ENCODE measurements around the gene AP5Z1. TPM values are rescaled to one million over a fixed set of nuclear protein-coding genes. Genes with fewer than 3 reads are reported as not detected.
A peak's percentile ranks its signal among the peaks of the same experiment; 100 is the strongest.
"Not testable (repeated sequence)": the region's sequence is repeated elsewhere in the genome, so short reads cannot be mapped to it uniquely, and the experiment has no call there.

Gene AP5Z1
- total RNA-seq, 2 experiments from 2014 or later: 15.3 to 18.1 TPM

GRCh38 chr7:4794171-4794570 is 18.7 kb downstream of the AP5Z1 start:
- H3K27me3 Mint-ChIP-seq (ENCODE audit: low read depth); H3K4me3 Mint-ChIP-seq; DNase-seq; H3K9me3 Mint-ChIP-seq; H3K4me1 Mint-ChIP-seq (ENCODE audit: low read depth); H3K36me3 Mint-ChIP-seq (ENCODE audit: low read depth); H3K27ac Mint-ChIP-seq: not testable (repeated sequence)
- CTCF ChIA-PET: interaction anchor here (1.0 to 1.2 kb wide), 3 partner anchors 22 to 291 kb away, joined by 3 to 4 read pairs (median 3); partner anchors contain the start of gene RADIL
- intact Hi-C loops (cut with micrococcal nuclease): loop anchor here (1.0 to 10.0 kb wide), 2 partner anchors 181 to 294 kb away; no protein-coding TSS in a partner anchor

DNA sequence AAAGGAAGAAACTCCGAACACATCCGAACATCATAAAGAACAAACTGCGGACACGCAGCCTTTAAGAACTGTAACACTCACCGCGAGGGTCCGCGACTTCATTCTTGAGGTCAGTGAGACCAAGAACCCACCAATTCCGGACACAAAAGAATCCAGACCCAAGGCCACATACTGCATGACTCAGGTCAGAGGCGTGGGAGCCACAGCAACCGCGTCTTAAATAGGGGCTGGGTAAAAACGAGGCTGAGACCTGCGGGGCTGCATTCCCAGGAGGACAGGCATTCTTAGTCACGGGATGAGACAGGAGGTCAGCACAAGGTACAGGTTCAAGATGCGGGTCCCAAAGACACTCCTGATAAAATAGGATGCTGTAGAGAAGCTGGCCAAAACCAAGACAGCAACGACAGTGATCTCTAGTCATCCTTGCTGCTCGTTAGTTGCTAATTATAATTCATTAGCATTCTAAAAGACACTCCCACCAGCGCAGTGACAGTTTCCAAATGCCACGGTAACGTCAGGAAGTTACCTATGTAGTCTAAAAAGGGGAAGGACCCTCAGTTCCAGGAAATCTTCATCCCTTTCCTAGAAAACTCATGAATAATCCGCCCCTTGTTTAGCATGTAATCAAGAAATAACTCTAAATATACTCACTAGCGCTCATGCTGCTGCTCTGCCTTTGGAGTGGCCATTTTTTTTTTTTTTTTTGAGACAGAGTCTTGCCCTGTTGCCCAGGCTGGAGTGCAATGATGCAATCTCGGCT is 19.3 kb downstream of the AP5Z1 start:
- CTCF ChIA-PET: interaction anchor here (0.6 to 1.2 kb wide), 5 partner anchors 22 to 474 kb away, joined by 3 to 6 read pairs (median 3); partner anchors contain the start of gene RADIL
- intact Hi-C loops (cut with micrococcal nuclease): loop anchor here (1.0 to 10.0 kb wide), 2 partner anchors 180 to 294 kb away; no protein-coding TSS in a partner anchor
- Mint-ChIP-seq H3K27ac (no peak overlapping the region), H3K36me3 (ENCODE audit: low read depth) (peaks cover 9% of the 10 kb centered on the region), H3K9me3 (no peaks in the 10 kb centered on the region), H3K27me3 (ENCODE audit: low read depth) (no peaks in the 10 kb centered on the region), H3K4me1 (ENCODE audit: low read depth) (peaks cover 3% of the 10 kb centered on the region), H3K4me3 (no peak overlapping the region)
- no peak for DNase-seq

DNA sequence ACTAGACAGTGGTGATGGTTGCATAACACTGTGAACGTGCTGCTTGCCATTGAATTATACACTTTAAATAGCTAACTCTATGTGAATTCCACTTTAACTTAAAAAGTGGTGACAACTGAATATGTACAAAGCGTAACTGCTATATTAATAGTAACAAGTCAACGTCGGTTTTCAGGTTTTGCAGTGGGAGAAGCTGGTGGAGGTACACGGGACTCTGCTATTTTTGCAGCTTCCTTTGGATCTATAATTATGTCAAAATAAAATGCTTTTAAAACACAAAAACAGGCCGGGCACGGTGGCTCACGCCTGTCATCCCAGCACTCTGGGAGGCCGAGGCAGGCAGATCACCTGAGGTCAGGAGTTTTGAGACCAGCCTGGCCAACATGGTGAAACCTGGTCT is 21.0 kb downstream of the AP5Z1 start:
- CTCF ChIA-PET: interaction anchor here (1.3 to 3.8 kb wide), 3 partner anchors 87 to 390 kb away, joined by 3 to 23 read pairs (median 4); partner anchors contain the start of gene RADIL
- no peak overlapping the region for H3K4me3 Mint-ChIP-seq
- intact Hi-C loops (cut with micrococcal nuclease): loop anchor here (10.0 kb wide), 1 partner anchor 178 kb away; no protein-coding TSS in a partner anchor
- no peaks in the 10 kb centered on the region for H3K27me3 Mint-ChIP-seq (ENCODE audit: low read depth)
- H3K36me3 Mint-ChIP-seq (ENCODE audit: low read depth): peaks cover 2% of the 10 kb centered on the region
- H3K27ac Mint-ChIP-seq: no peak overlapping the region
- peaks cover 2% of the 10 kb centered on the region for H3K4me1 Mint-ChIP-seq (ENCODE audit: low read depth)
- DNase-seq: no peak
- H3K9me3 Mint-ChIP-seq: no peaks in the 10 kb centered on the region

GRCh38 chr7:4797858-4798705 is 22.7 kb downstream of the AP5Z1 start:
- peak; percentile 60 for DNase-seq
- no peak overlapping the region for H3K4me3 Mint-ChIP-seq
- no peaks in the 10 kb centered on the region for H3K4me1 Mint-ChIP-seq (ENCODE audit: low read depth)
- intact Hi-C loops (cut with micrococcal nuclease): loop anchor here (1.0 to 10.0 kb wide), 3 partner anchors 85 to 287 kb away; partner anchors contain the start of gene RADIL
- H3K27ac Mint-ChIP-seq: no peak overlapping the region
- no peaks in the 10 kb centered on the region for H3K36me3 Mint-ChIP-seq (ENCODE audit: low read depth)
- no peaks in the 10 kb centered on the region for H3K27me3 Mint-ChIP-seq (ENCODE audit: low read depth)
- H3K9me3 Mint-ChIP-seq: no peaks in the 10 kb centered on the region
- CTCF ChIA-PET: interaction anchor here (0.6 to 3.8 kb wide), 15 partner anchors 9 to 298 kb away, joined by 3 to 24 read pairs (median 3); partner anchors contain the start of genes RADIL and RBAK

DNA sequence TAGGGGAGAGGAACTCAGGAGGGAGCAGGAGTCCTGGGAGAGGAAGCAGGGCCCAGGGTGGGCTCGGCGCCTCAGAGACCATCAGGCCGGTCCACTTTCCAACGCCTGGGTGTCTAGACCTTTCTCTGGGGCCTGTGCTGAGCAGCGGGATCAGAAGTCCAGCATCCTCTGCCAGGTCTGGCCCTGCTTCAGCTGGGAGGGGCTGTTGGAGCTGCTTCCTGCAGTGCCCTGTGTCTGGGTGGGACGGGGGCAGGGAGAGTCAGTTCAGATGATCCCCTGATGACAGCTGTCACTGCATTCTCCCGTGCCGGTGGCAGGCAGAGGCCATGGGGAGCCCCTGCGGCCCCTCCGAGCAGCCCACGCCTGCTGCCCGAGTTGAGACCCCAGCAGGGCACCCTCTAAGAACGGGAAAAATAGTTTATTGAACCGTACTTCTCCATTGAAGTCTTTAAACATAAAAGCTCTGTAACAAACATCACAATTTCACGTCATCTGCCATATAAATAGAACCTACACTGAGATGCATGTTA is 23.3 kb downstream of the AP5Z1 start:
- Mint-ChIP-seq H3K4me1 (ENCODE audit: low read depth) (no peaks in the 10 kb centered on the region), H3K27me3 (ENCODE audit: low read depth) (no peaks in the 10 kb centered on the region), H3K4me3 (no peak overlapping the region), H3K36me3 (ENCODE audit: low read depth) (no peaks in the 10 kb centered on the region), H3K27ac (no peak overlapping the region), H3K9me3 (no peaks in the 10 kb centered on the region)
- intact Hi-C loops (cut with micrococcal nuclease): loop anchor here (1.0 to 10.0 kb wide), 3 partner anchors 85 to 287 kb away; partner anchors contain the start of gene RADIL
- CTCF ChIA-PET: interaction anchor here (0.6 to 3.8 kb wide), 12 partner anchors 9 to 290 kb away, joined by 3 to 24 read pairs (median 3); partner anchors contain the start of gene RADIL
- no peak for DNase-seq

DNA sequence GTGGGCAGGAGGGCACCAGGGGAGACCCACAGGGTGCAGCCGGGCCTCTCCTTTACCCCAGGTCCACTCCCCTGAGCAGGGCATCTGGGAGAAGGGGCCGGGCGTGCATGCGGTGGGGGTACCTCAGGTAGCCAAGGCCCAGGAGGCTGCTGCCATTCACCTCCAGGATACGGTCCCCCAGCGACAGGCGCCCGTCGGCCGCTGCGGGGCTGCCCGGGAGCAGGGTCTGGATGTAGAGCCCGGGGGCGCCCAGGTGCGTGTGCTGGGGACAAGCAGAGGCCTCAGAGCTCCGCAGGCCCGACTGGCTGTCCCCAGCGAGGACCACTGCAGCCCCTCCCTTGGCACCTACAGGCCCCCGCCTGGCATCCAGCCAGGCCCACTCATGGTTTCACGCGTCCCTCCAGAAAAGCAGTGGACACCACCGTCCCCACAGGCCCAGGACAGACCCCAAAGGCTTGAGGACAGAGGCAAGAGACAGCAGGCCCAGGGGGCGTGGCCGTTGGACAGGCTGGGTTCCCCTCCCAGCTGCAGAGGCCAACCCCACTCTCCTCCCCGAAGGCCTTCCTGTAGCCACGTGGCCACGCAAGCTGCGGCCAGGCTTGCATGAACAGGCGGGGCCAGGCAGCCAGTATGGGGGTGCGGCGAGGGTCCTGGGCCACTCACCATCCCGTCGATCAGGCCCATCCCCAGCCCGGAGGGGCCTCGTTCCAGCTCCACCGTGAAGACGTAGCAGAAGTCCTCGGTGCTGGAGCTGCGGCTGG is 24.3 kb downstream of the AP5Z1 start:
- intact Hi-C loops (cut with micrococcal nuclease): loop anchor here (10.0 kb wide), 1 partner anchor 175 kb away; no protein-coding TSS in a partner anchor

DNA sequence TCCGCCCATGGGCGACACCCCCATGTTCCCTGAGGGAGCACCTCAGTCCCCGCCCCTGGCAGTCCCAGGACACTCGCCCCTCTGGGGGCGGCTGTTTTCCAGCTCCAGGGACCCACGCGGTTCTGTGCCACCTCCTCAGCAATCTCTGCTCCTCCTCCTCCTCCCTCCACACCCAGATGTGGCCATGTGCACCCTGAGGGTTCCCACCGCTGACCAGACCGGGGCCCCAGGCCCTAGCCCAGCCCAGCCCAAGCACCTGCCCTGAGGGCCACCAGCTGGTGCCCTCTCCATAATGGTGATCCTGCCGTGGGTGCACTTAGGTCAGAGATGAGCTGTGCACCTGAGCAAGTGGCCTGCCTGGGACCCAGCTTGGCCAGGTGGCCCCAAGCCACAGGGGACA is 25.1 kb downstream of the AP5Z1 start:
- H3K36me3 Mint-ChIP-seq (ENCODE audit: low read depth): no peaks in the 10 kb centered on the region
- CTCF ChIA-PET: interaction anchor here (1.1 to 3.1 kb wide), 2 partner anchors 9 to 284 kb away, joined by 3 to 24 read pairs; no protein-coding TSS in a partner anchor

More for the DNA sequence above, 24.3 kb downstream of the AP5Z1 start:
- CTCF ChIA-PET: interaction anchor here (1.3 to 3.1 kb wide), 3 partner anchors 10 to 287 kb away, joined by 3 to 24 read pairs (median 5); no protein-coding TSS in a partner anchor
- Mint-ChIP-seq H3K27me3 (ENCODE audit: low read depth) (no peaks in the 10 kb centered on the region), H3K4me1 (ENCODE audit: low read depth) (no peaks in the 10 kb centered on the region), H3K4me3 (no peak overlapping the region), H3K36me3 (ENCODE audit: low read depth) (no peaks in the 10 kb centered on the region), H3K9me3 (no peaks in the 10 kb centered on the region), H3K27ac (no peak overlapping the region)
- DNase-seq: no peak

GRCh38 chr7:4800926-4801838 is 25.8 kb downstream of the AP5Z1 start:
- Mint-ChIP-seq H3K27ac (no peak overlapping the region), H3K4me1 (ENCODE audit: low read depth) (no peaks in the 10 kb centered on the region), H3K36me3 (ENCODE audit: low read depth) (no peaks in the 10 kb centered on the region), H3K4me3 (no peak overlapping the region), H3K27me3 (ENCODE audit: low read depth) (no peaks in the 10 kb centered on the region), H3K9me3 (no peaks in the 10 kb centered on the region)
- CTCF ChIA-PET: interaction anchor here (1.1 kb wide), 1 partner anchor 9 kb away, joined by 3 read pairs; no protein-coding TSS in a partner anchor
- no peak for DNase-seq
- intact Hi-C loops (cut with micrococcal nuclease): no loop called here

More for the DNA sequence above, 25.1 kb downstream of the AP5Z1 start:
- intact Hi-C loops (cut with micrococcal nuclease): no loop called here
- no peaks in the 10 kb centered on the region for H3K4me1 Mint-ChIP-seq (ENCODE audit: low read depth)
- H3K4me3 Mint-ChIP-seq: no peak overlapping the region
- H3K9me3 Mint-ChIP-seq: no peaks in the 10 kb centered on the region
- DNase-seq: no peak
- no peak overlapping the region for H3K27ac Mint-ChIP-seq
- no peaks in the 10 kb centered on the region for H3K27me3 Mint-ChIP-seq (ENCODE audit: low read depth)

GRCh38 chr7:4801839-4802231 is 26.4 kb downstream of the AP5Z1 start:
- Mint-ChIP-seq H3K27ac (no peak overlapping the region), H3K27me3 (ENCODE audit: low read depth) (no peaks in the 10 kb centered on the region), H3K36me3 (ENCODE audit: low read depth) (no peaks in the 10 kb centered on the region), H3K4me1 (ENCODE audit: low read depth) (no peaks in the 10 kb centered on the region), H3K9me3 (no peaks in the 10 kb centered on the region), H3K4me3 (no peak overlapping the region)
- CTCF ChIA-PET: no interaction called here
- no peak for DNase-seq
- intact Hi-C loops (cut with micrococcal nuclease): no loop called here

DNA sequence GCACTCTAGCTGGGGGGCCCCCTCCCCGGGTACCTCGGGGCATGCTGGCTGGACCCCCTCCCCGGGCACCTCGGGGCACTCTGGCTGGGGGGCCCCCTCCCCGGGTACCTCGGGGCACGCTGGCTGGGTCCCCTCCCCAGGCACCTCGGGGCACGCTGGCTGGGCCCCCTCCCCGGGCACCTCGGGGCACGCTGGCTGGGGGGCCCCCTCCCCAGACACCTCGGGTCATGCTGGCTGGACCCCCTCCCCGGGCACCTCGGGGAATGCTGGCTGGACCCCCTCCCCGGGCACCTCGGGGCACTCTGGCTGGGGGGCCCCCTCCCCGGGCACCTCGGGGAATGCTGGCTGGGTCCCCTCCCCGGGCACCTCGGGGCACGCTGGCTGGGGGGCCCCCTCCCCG is 27.2 kb downstream of the AP5Z1 start:
- H3K9me3 Mint-ChIP-seq; DNase-seq; H3K4me3 Mint-ChIP-seq; H3K36me3 Mint-ChIP-seq (ENCODE audit: low read depth); H3K27me3 Mint-ChIP-seq (ENCODE audit: low read depth); H3K4me1 Mint-ChIP-seq (ENCODE audit: low read depth); H3K27ac Mint-ChIP-seq; CTCF ChIA-PET; intact Hi-C loops (cut with micrococcal nuclease): not testable (repeated sequence)

All from activated naive CD4-positive, alpha-beta T cell treated with anti-CD3 and anti-CD28 coated beads for 36 hours (primary cell).